Loucy (cell line): ENCODE measurements around the gene MYCBP2.

Experiments
- H2AFZ ChIP-seq: fragments of 200-600 bp; sonication (generic); 2 replicates; pipeline ENCODE4 v1.6.0; 2016; ENCODE audit warnings: antibody characterized with exemption, mild to moderate bottlenecking, low read length, moderate library complexity
- H3F3A ChIP-seq: fragments of 200-600 bp; 2 replicates; pipeline ENCODE4 v1.6.0; 2016; ENCODE audit warnings: antibody characterized with exemption, low read depth, mild to moderate bottlenecking
- H3K27me3 ChIP-seq: fragments of 200-600 bp; sonication (generic); 2 replicates; pipeline ENCODE4 v1.6.1; 2014; ENCODE audit warnings: low read length, mild to moderate bottlenecking; ENCODE audit not compliant: insufficient read depth, poor library complexity, severe bottlenecking
- H3K36me3 ChIP-seq: fragments of 200-600 bp; sonication (generic); 2 replicates; pipeline ENCODE4 v1.6.1; 2016; ENCODE audit warnings: low read length; ENCODE audit not compliant: insufficient read depth
- H3K4me1 ChIP-seq: fragments of 200-600 bp; sonication (generic); 2 replicates; pipeline ENCODE4 v1.5.1; 2014; ENCODE audit warnings: low read length, mild to moderate bottlenecking; ENCODE audit not compliant: insufficient read depth, poor library complexity, severe bottlenecking
- H3K4me2 ChIP-seq: fragments of 200-600 bp; sonication (generic); 2 replicates; pipeline ENCODE4 v1.6.0; 2014; ENCODE audit warnings: antibody characterized with exemption, low read length, low read depth, mild to moderate bottlenecking; ENCODE audit not compliant: poor library complexity, severe bottlenecking
- H3K4me3 ChIP-seq: fragments of 200-600 bp; sonication (generic); 2 replicates; pipeline ENCODE4 v1.5.1; 2014; ENCODE audit warnings: low read length, mild to moderate bottlenecking, mixed read lengths; ENCODE audit not compliant: poor library complexity, severe bottlenecking
- H3K79me2 ChIP-seq: fragments of 200-600 bp; sonication (generic); 2 replicates; pipeline ENCODE4 v1.6.1; 2014; ENCODE audit warnings: low read length; ENCODE audit not compliant: insufficient read depth
- H3K9ac ChIP-seq: fragments of 200-600 bp; sonication (generic); 2 replicates; pipeline ENCODE4 v1.6.0; 2014; ENCODE audit warnings: mild to moderate bottlenecking, low read depth, low read length, moderate library complexity; ENCODE audit not compliant: poor library complexity, severe bottlenecking
- H3K9me2 ChIP-seq: fragments of 200-600 bp; sonication (generic); replicated peaks from 2 replicates; pipeline ENCODE4 v1.6.1; 2016; ENCODE audit warnings: low read depth, low read length, mixed read lengths
- H3K9me3 ChIP-seq: fragments of 200-600 bp; sonication (generic); 2 replicates; pipeline ENCODE4 v1.6.1; 2014; ENCODE audit warnings: mild to moderate bottlenecking, antibody characterized with exemption, low read length, low read depth; ENCODE audit not compliant: insufficient read depth
- H4K20me1 ChIP-seq: fragments of 200-600 bp; sonication (generic); 2 replicates; pipeline ENCODE4 v1.6.0; 2014; ENCODE audit warnings: antibody characterized with exemption, low read length, mild to moderate bottlenecking; ENCODE audit not compliant: insufficient read depth, poor library complexity, severe bottlenecking
- CTCF ChIP-seq: fragments of 200-600 bp; sonication (generic); conservative IDR thresholded peaks from 2 replicates; pipeline ENCODE4 v1.5.1; 2014; ENCODE audit warnings: mild to moderate bottlenecking, antibody characterized with exemption, low read length
- EZH2phosphoT487 ChIP-seq: fragments of 200-600 bp; IDR thresholded peaks from 2 replicates; pipeline ENCODE4 v1.6.1; 2018; ENCODE audit warnings: antibody characterized with exemption, mild to moderate bottlenecking, moderate library complexity, borderline replicate concordance

Gene MYCBP2

DNA sequence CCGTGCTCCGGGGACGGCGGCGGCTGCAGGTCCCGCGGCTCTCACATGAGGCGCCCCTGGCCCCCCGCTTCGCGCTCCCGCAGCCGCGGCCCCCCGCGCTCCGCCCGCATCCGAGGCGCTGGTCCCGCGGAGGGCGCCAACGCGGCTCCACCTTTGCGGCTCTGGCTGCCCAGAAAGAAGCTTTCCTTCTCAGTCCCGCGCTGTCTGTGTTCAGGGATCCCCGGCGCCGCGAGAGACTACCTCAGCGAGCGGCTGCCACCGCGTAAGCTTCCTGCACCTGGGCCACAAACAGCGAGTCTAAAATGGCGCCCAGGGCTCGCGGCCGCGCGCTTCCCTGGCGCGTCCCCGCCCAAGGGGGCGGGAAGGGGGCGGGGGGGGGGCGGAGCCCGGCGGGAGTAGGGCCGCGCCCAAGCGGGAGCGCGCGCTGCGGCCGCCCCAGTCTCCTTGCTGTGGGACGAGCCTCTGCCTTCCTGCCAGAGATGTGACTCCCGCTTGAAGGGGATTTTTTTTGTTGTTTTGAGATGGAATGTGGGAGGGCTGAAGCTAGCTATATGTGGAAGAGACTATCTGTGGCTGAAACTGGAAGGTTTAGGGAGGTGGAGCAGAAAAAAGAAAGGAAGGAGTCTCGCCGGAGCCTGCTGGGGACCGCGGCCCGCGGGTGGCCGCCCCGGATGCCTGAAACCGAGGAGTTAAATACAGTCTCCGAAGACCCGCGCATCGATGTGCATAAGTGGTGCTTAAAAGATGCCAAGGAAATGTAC is 299.9 kb downstream of the MYCBP2 start, which contains the start of gene FBXL3:
TSS of gene FBXL3 (minus strand) at position 299 of the 761 bp plus-strand sequence. CDS start 5,299 bp downstream, outside the sequence.
- Histone ChIP-seq H3K4me3 (peak within 1 kb of the TSS; percentile 97), H3F3A (no peaks in the 10 kb centered on the region), H3K9me3 (no peaks in the 10 kb centered on the region), H2AFZ (peak within 1 kb of the TSS; percentile 99), H3K36me3 (no peaks in the 10 kb centered on the region), H4K20me1 (peaks cover 44% of the 10 kb centered on the region), H3K9me2 (no peaks in the 10 kb centered on the region), H3K9ac (peak within 1 kb of the TSS; percentile 85), H3K79me2 (peaks cover 44% of the 10 kb centered on the region), H3K4me1 (peaks cover 40% of the 10 kb centered on the region), H3K27me3 (no peaks in the 10 kb centered on the region), H3K4me2 (peak within 1 kb of the TSS; percentile 93)
- TF ChIP-seq CTCF (no peak), EZH2phosphoT487 (no peak)

- no peaks in the 10 kb centered on the region for H3F3A ChIP-seq
- no peaks in the 10 kb centered on the region for H3K36me3 ChIP-seq
- H3K4me2 ChIP-seq = peak overlapping the region; percentile 93
- H3K9ac ChIP-seq = peak overlapping the region; percentile 85
- peaks cover 51% of the 10 kb centered on the region for H3K79me2 ChIP-seq
- H3K4me3 ChIP-seq = peak overlapping the region; percentile 97
- no peaks in the 10 kb centered on the region for H3K9me2 ChIP-seq
- TF ChIP-seq CTCF (no peak), EZH2phosphoT487 (no peak)
- H3K9me3 ChIP-seq = no peaks in the 10 kb centered on the region
- H3K27me3 ChIP-seq = no peaks in the 10 kb centered on the region
- H3K4me1 ChIP-seq = peaks cover 46% of the 10 kb centered on the region
- peak overlapping the region; percentile 90 for H2AFZ ChIP-seq
- H4K20me1 ChIP-seq = peaks cover 51% of the 10 kb centered on the region
These were observed 300.5 kb downstream of the MYCBP2 start for GRCh38 chr13:77026255-77026860.

DNA sequence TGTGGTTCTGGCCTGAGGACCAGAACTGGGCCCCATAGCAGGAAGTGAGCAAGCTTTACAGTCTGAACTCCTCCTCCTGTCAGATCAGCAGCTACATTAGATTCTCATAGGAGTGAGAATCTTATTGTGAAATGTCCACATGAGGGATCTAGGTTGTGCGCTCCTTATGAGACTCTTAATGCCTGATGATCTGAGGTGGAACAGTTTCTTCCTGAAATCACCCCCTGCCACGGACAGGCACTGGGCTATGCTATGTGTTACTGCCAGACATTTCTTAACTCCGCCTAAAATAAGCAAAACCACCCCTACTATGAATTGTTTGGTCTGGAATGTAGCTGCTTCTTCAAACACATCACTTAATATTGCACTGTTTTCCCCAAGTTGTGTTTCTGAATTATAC is 304.6 kb downstream of the MYCBP2 start:
- no peaks in the 10 kb centered on the region for H3F3A ChIP-seq
- H3K9ac ChIP-seq = peak overlapping the region; percentile 30
- peak overlapping the region; percentile 97 for H3K4me3 ChIP-seq
- H3K9me2 ChIP-seq = no peaks in the 10 kb centered on the region
- peaks cover 62% of the 10 kb centered on the region for H3K4me1 ChIP-seq
- peaks cover 8% of the 10 kb centered on the region; the same call in 1 of the 2 replicates for H3K36me3 ChIP-seq
- H3K79me2 ChIP-seq = peaks cover 83% of the 10 kb centered on the region
- H3K9me3 ChIP-seq = no peaks in the 10 kb centered on the region
- no peak for TF ChIP-seq CTCF
- no peak for TF ChIP-seq EZH2phosphoT487
- no peaks in the 10 kb centered on the region for H3K27me3 ChIP-seq
- peak overlapping the region; percentile 93 for H3K4me2 ChIP-seq
- H2AFZ ChIP-seq = no peak overlapping the region
- H4K20me1 ChIP-seq = peaks cover 89% of the 10 kb centered on the region
